NCI-H510A treated with DMSO at 0.1 percent for 48 hours (cell line): ENCODE measurements around the gene DNAH17.

Source experiments
- DNase-seq: peaks from one replicate; lab custom pipeline; 2025; lab: John Stamatoyannopoulos, UW

DNAH17 gene

GRCh38 chr17:78390241-78391050, 186.8 kb downstream of the DNAH17 start:
- DNase-seq = no peak

- no peak for DNase-seq
Measured at GRCh38 chr17:78387977-78388941, 188.9 kb downstream of the DNAH17 start.

DNA sequence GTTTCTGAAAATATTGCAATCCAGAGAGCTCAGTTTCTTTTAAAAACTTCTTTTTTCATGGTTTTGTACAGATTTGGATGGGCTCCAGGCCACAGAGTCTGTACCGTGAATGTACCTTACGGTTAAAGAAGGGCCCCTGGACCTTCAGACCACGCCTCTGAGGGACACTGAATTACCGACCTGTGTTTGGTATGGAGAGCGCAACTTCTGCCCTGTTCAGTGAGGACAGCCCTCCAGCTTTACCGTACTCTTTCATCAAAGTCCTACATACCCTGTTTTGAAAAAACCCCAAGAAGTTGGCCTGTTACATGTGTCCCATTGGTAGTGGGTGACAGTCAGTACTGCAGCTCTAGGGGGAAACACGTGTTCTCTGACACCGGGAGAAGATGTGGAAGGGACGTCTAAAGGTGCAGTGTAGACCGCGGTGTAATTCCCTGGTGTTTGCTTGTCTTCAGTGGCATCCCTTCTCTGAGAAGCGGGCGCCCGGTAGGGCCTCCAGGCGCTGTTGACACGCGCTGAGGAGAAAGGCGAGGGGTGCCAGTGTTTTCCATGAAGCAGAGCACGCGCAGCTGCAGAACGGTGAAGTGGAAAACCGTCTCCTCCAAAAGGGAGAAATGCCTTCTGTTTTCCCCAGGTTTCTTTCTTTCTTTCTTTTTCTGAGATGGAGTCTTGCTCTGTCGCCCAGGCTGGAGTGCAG, 192.6 kb downstream of the DNAH17 start:
- DNase-seq = no peak

GRCh38 chr17:78383725-78384471, 193.3 kb downstream of the DNAH17 start:
- DNase-seq = no peak

- DNase-seq = no peak
Measured at GRCh38 chr17:78381601-78382232, 195.5 kb downstream of the DNAH17 start.

DNA sequence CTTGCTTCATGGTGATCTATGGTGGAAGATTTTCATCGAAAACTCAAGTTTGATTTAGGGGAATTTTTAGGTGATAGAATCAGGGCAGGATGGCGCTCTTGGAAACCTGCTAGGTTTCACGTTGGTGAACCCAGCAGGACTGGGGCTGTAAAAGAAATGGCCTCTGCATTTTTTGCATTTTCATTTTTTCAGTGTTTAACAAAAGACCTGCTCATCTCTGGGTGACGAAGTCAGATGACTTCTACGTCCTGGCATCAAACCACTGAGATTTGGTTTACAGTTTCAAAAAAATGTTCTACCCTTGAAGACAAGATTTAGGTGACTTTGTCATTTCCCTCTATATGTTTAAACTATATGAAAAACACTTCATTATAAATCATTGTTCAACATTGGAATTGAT, 196.8 kb downstream of the DNAH17 start:
- DNase-seq = no peak

DNA sequence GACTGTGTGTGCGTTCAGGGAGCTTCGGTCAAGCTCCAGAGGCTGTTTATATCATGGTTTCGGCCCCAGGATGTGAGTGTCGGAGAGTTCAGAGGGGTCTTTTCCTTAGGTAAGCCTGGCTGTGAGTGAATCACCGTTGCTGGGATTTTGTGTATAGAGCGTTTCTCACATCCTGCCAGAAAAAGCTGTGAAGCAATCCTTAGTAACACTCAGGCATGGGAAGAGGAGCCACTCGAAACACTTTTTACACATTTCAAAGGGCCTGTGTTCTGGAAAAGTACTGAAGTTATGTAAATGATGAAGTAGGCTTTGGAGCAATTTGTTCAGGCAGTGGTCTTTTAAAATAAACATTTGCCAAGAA, 198.1 kb downstream of the DNAH17 start:
- DNase-seq = no peak

GRCh38 chr17:78378225-78379130, 198.7 kb downstream of the DNAH17 start, which contains the start of gene PGS1:
TSS of gene PGS1 (plus strand) at chr17:78378649. CDS start at chr17:78378666, 17 bp downstream.
- DNase-seq = peak; percentile 61

GRCh38 chr17:78377858-78378224, 199.4 kb downstream of the DNAH17 start:
- DNase-seq = no peak

GRCh38 chr17:78376161-78376560, 201.0 kb downstream of the DNAH17 start:
- DNase-seq = no peak

GRCh38 chr17:78375401-78376151, 201.6 kb downstream of the DNAH17 start:
- no peak for DNase-seq

GRCh38 chr17:78374631-78375274, 202.4 kb downstream of the DNAH17 start:
- DNase-seq = no peak

DNA sequence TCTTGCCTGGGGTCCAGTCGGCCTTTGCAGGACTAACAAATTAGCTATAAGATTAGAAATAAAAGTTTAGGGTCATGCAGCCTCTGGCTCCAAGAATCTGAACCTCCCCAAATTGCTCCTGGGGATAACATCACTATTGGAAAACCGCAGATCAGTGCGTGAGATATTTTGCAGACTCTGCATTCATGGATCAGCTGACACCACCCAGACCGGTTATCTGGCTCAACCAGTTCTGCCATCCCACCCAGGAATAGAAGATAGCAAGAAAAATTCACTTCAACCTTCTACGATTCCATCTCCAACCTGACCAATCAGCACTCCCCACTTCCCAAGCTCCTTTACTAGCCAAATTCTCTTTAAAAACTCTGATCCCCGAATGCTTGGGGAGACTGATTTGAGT, 203.0 kb downstream of the DNAH17 start:
- DNase-seq = no peak
